ENCODE measurements around the gene SLC25A29. TPM values are rescaled to one million over a fixed set of nuclear protein-coding genes. Genes with fewer than 3 reads are reported as not detected.

The SLC25A29 gene
- 57.0 and 58.8 TPM in 2 replicates for total RNA-seq
- long read RNA-seq, full-length matches to known transcripts = 1 of 3 reads
- long read RNA-seq, partial matches to known transcripts = 2 of 3 reads
- long read RNA-seq, other reads (novel, unspliced or antisense) = 0 of 3 reads

- Mint-ChIP-seq H3K27me3 (ENCODE audit: unreplicated experiment) (no peaks in the 10 kb centered on the region), H3K36me3 (ENCODE audit: unreplicated experiment) (no peaks in the 10 kb centered on the region), H3K4me1 (ENCODE audit: unreplicated experiment) (peaks cover 50% of the 10 kb centered on the region), H3K9me3 (ENCODE audit: unreplicated experiment) (no peaks in the 10 kb centered on the region), H3K4me3 (ENCODE audit: unreplicated experiment) (peak within 1 kb of the TSS; percentile 85), H3K27ac (ENCODE audit: unreplicated experiment) (peak within 1 kb of the TSS; percentile 63)
- peak; percentile 96 for DNase-seq (ENCODE audit: extremely low spot score, unreplicated experiment)
- TF ChIP-seq CTCF (IDR thresholded peaks at IDR 0.05) = no peak
Observed at GRCh38 chr14:100306101-100306997, at the start of gene SLC25A29. Gene SLC25A29 (minus strand): TSS chr14:100306444. CDS start chr14:100306232, 212 bp downstream.

GRCh38 chr14:100350986-100351385, 44.7 kb upstream of the SLC25A29 start:
- H3K27ac Mint-ChIP-seq (ENCODE audit: unreplicated experiment) = no peak overlapping the region

GRCh38 chr14:100350276-100350926, 44.2 kb upstream of the SLC25A29 start:
- Mint-ChIP-seq H3K27me3 (ENCODE audit: unreplicated experiment) (no peaks in the 10 kb centered on the region), H3K27ac (ENCODE audit: unreplicated experiment) (no peak overlapping the region), H3K9me3 (ENCODE audit: unreplicated experiment) (no peaks in the 10 kb centered on the region), H3K36me3 (ENCODE audit: unreplicated experiment) (peaks cover 63% of the 10 kb centered on the region), H3K4me3 (ENCODE audit: unreplicated experiment) (no peak overlapping the region), H3K4me1 (ENCODE audit: unreplicated experiment) (no peaks in the 10 kb centered on the region)
- no peak for DNase-seq (ENCODE audit: extremely low spot score, unreplicated experiment)
- TF ChIP-seq CTCF (IDR thresholded peaks at IDR 0.05) = no peak

More at GRCh38 chr14:100350986-100351385, 44.7 kb upstream of the SLC25A29 start:
- Mint-ChIP-seq H3K9me3 (ENCODE audit: unreplicated experiment) (no peaks in the 10 kb centered on the region), H3K27me3 (ENCODE audit: unreplicated experiment) (no peaks in the 10 kb centered on the region), H3K4me3 (ENCODE audit: unreplicated experiment) (no peak overlapping the region), H3K4me1 (ENCODE audit: unreplicated experiment) (no peaks in the 10 kb centered on the region), H3K36me3 (ENCODE audit: unreplicated experiment) (peaks cover 65% of the 10 kb centered on the region)
- no peak for DNase-seq (ENCODE audit: extremely low spot score, unreplicated experiment)
- no peak for TF ChIP-seq CTCF (IDR thresholded peaks at IDR 0.05)

- Mint-ChIP-seq H3K9me3 (ENCODE audit: unreplicated experiment) (no peaks in the 10 kb centered on the region), H3K36me3 (ENCODE audit: unreplicated experiment) (peaks cover 55% of the 10 kb centered on the region), H3K27me3 (ENCODE audit: unreplicated experiment) (no peaks in the 10 kb centered on the region), H3K4me3 (ENCODE audit: unreplicated experiment) (no peak overlapping the region), H3K27ac (ENCODE audit: unreplicated experiment) (no peak overlapping the region), H3K4me1 (ENCODE audit: unreplicated experiment) (no peaks in the 10 kb centered on the region)
- DNase-seq (ENCODE audit: extremely low spot score, unreplicated experiment) = no peak
- no peak for TF ChIP-seq CTCF (IDR thresholded peaks at IDR 0.05)
Observed at GRCh38 chr14:100348784-100349685, 42.8 kb upstream of the SLC25A29 start.

All from osteocyte (in vitro differentiated cells).